GM12891 (cell line): Measurements from ENCODE around the gene HOXA11.

ENCODE experiments used
- POLR2A ChIP-seq: IDR thresholded peaks from 2 replicates; pipeline ENCODE4 v1.6.1; 2011; ENCODE audit warnings: low read depth, low read length, control low read depth
- POLR2AphosphoS5 ChIP-seq: IDR thresholded peaks from 2 replicates; pipeline ENCODE4 v1.6.1; 2011; ENCODE audit warnings: low read depth, low read length, control low read depth
- POU2F2 ChIP-seq: IDR thresholded peaks from 2 replicates; pipeline ENCODE4 v1.6.1; 2011; ENCODE audit warnings: low read depth, mild to moderate bottlenecking, control low read depth, low read length, moderate library complexity
- SPI1 ChIP-seq: IDR thresholded peaks from 2 replicates; pipeline ENCODE4 v1.6.1; 2011; ENCODE audit warnings: low read depth, low read length, control low read depth
- TAF1 ChIP-seq: IDR thresholded peaks from 2 replicates; pipeline ENCODE4 v1.6.1; 2011; ENCODE audit warnings: low read depth, low read length, control low read depth

DNA sequence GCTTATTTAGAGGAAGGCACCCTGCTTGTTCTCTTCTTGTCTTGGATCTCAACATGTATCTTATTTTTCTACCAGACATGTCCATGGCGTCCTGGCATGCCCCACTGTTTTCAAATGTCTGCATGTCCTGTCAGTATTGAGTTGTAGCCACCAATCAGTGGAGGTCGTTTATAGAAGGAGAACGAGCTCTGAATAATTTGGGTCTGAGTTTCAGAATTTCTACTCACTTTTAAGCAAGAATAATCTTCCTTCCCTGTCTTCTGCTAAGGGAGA, 17.8 kb upstream of the HOXA11 start:
- TF ChIP-seq POLR2A (no peak), TAF1 (no peak), POLR2AphosphoS5 (no peak), SPI1 (no peak), POU2F2 (no peak)
